Skin epidermis (tissue), 12 donors: ENCODE results near the gene MCTP2.
"Not testable (repeated sequence)": the region's sequence is repeated elsewhere in the genome, so short reads cannot be mapped to it uniquely, and the experiment has no call there.

Source experiments
- H3K27ac ChIP-seq, 21 experiments: fragments of 200-600 bp; sonication (generic) in 11 of 21; one replicate each; pipeline ENCODE4 v1.5.0; 2020; ENCODE audit warnings: mild to moderate bottlenecking in 3 of 21, inconsistent platforms in 2 of 21, moderate library complexity in 2 of 21
- H3K4me3 ChIP-seq, 7 experiments: fragments of 200-600 bp; sonication (generic) in 2 of 7; one replicate each; pipeline ENCODE4 v1.5.0; 2020; ENCODE audit warnings: inconsistent platforms in 2 of 7, mild to moderate bottlenecking in 2 of 7, moderate library complexity in 1 of 7

MCTP2 gene

GRCh38 chr15:94234300-94234699 lies 2.9 kb downstream of the MCTP2 start:
- H3K27ac ChIP-seq: peak overlapping the region in 5 of 21 experiments; percentile 15 to 47 (median 37)
- no peak overlapping the region for H3K4me3 ChIP-seq

- no peak overlapping the region for H3K4me3 ChIP-seq
Observed at GRCh38 chr15:94235041-94235440, 3.7 kb downstream of the MCTP2 start.

GRCh38 chr15:94235646-94236045 lies 4.3 kb downstream of the MCTP2 start:
- peak overlapping the region in 1 of 21 experiments; percentile 3 for H3K27ac ChIP-seq
- no peak overlapping the region for H3K4me3 ChIP-seq

More at GRCh38 chr15:94235041-94235440, 3.7 kb downstream of the MCTP2 start:
- peak overlapping the region in 2 of 21 experiments; percentile 5 to 17 for H3K27ac ChIP-seq

GRCh38 chr15:94236608-94237007 lies 5.2 kb downstream of the MCTP2 start:
- H3K27ac ChIP-seq: no peak overlapping the region
- no peak overlapping the region for H3K4me3 ChIP-seq

- peak overlapping the region in 1 of 21 experiments; percentile 8 for H3K27ac ChIP-seq
- no peak overlapping the region for H3K4me3 ChIP-seq
Observed at GRCh38 chr15:94237903-94238302, 6.5 kb downstream of the MCTP2 start.

- H3K27ac ChIP-seq: no peak overlapping the region
- no peak overlapping the region for H3K4me3 ChIP-seq
Observed at GRCh38 chr15:94238539-94239118, 7.3 kb downstream of the MCTP2 start.

GRCh38 chr15:94239474-94239873 lies 8.1 kb downstream of the MCTP2 start:
- Histone ChIP-seq H3K27ac (peak overlapping the region in 5 of 21 experiments; percentile 6 to 67 (median 36)), H3K4me3 (no peak overlapping the region)

- Histone ChIP-seq H3K27ac (peak overlapping the region in 2 of 21 experiments; percentile 67 to 73), H3K4me3 (no peak overlapping the region)
Observed at GRCh38 chr15:94240480-94240879, 9.1 kb downstream of the MCTP2 start.

GRCh38 chr15:94242257-94242656 lies 10.9 kb downstream of the MCTP2 start:
- Histone ChIP-seq H3K4me3 (no peak overlapping the region), H3K27ac (peak overlapping the region in 1 of 21 experiments; percentile 4)

- not testable (repeated sequence) for H3K27ac ChIP-seq, H3K4me3 ChIP-seq
Observed at GRCh38 chr15:94243003-94243402, 11.6 kb downstream of the MCTP2 start.

GRCh38 chr15:94243418-94243817 lies 12.1 kb downstream of the MCTP2 start:
- Histone ChIP-seq H3K4me3 (no peak overlapping the region), H3K27ac (no peak overlapping the region)

GRCh38 chr15:94246016-94246415 lies 14.7 kb downstream of the MCTP2 start:
- no peak overlapping the region for H3K27ac ChIP-seq
- no peak overlapping the region for H3K4me3 ChIP-seq

GRCh38 chr15:94247789-94248638 lies 16.7 kb downstream of the MCTP2 start:
- Histone ChIP-seq H3K27ac (no peak overlapping the region), H3K4me3 (no peak overlapping the region)

GRCh38 chr15:94250801-94251200 lies 19.4 kb downstream of the MCTP2 start:
- no peak overlapping the region for H3K4me3 ChIP-seq

GRCh38 chr15:94252223-94252766 lies 20.9 kb downstream of the MCTP2 start:
- H3K27ac ChIP-seq: no peak overlapping the region
- no peak overlapping the region for H3K4me3 ChIP-seq

More at GRCh38 chr15:94250801-94251200, 19.4 kb downstream of the MCTP2 start:
- no peak overlapping the region for H3K27ac ChIP-seq

- no peak overlapping the region for H3K27ac ChIP-seq
- no peak overlapping the region for H3K4me3 ChIP-seq
Observed at GRCh38 chr15:94252906-94253491, 21.6 kb downstream of the MCTP2 start.

- H3K4me3 ChIP-seq: no peak overlapping the region
- H3K27ac ChIP-seq: no peak overlapping the region
Observed at GRCh38 chr15:94253742-94254141, 22.4 kb downstream of the MCTP2 start.

GRCh38 chr15:94255540-94255939 lies 24.2 kb downstream of the MCTP2 start:
- H3K27ac ChIP-seq: no peak overlapping the region
- H3K4me3 ChIP-seq: no peak overlapping the region

- Histone ChIP-seq H3K4me3 (no peak overlapping the region), H3K27ac (no peak overlapping the region)
Observed at GRCh38 chr15:94256511-94256910, 25.1 kb downstream of the MCTP2 start.

GRCh38 chr15:94257776-94258175 lies 26.4 kb downstream of the MCTP2 start:
- not testable (repeated sequence) for H3K27ac ChIP-seq, H3K4me3 ChIP-seq
